IMR-90 (cell line): ENCODE measurements around the gene HEPACAM. TPM values are rescaled to one million over a fixed set of nuclear protein-coding genes. Genes with fewer than 3 reads are reported as not detected.

Experiments used
- ATAC-seq: fragments of 200-7000 bp; cut with Tn5 transposase; 2 replicates; pipeline ENCODE4 v1.9.1; 2020; ENCODE audit warnings: low read depth, mild to moderate bottlenecking, moderate library complexity
- BruUV-seq: library from RNA; stranded (reverse); fragments of 400-500 nt; replicated peaks from 2 replicates; lab custom pipeline; 2021; lab: Mats Ljungman, UMichigan
- CTCF ChIA-PET: fragments of 300-600 bp; formaldehyde crosslinking; extraction: SDS; loops from one replicate; lab custom pipeline; 2021; ENCODE audit warnings: antibody characterized with exemption; lab: Yijun Ruan, JAX
- POLR2A ChIA-PET: fragments of 300-600 bp; sonication (Branson Sonifier 250); formaldehyde crosslinking; loops from one replicate; lab custom pipeline; 2022; ENCODE audit warnings: antibody characterized with exemption; ENCODE audit not compliant: unreplicated experiment; lab: Charles Lee
- DNase-seq: peaks from one replicate; pipeline ENCODE4 v3.0.0; 2013
- H2AFZ ChIP-seq: replicated peaks from 2 replicates; pipeline ENCODE3; 2013; ENCODE audit warnings: low read length, mild to moderate bottlenecking; ENCODE audit not compliant: poor library complexity
- H2AK5ac ChIP-seq: 2 replicates; pipeline ENCODE4 v1.6.1; 2013; ENCODE audit warnings: low read depth, low read length, inconsistent platforms
- H2AK9ac ChIP-seq: replicated peaks from 2 replicates; pipeline ENCODE3; 2013; ENCODE audit warnings: mild to moderate bottlenecking, low read depth, low read length, moderate library complexity; ENCODE audit not compliant: poor library complexity
- H2BK120ac ChIP-seq: 2 replicates; pipeline ENCODE4 v1.6.1; 2013; ENCODE audit warnings: low read depth, low read length, inconsistent platforms
- H2BK15ac ChIP-seq: 3 replicates; pipeline ENCODE4 v1.6.1; 2013; ENCODE audit warnings: low read depth, low read length, inconsistent platforms
- H2BK20ac ChIP-seq: 2 replicates; pipeline ENCODE4 v1.6.1; 2013; ENCODE audit warnings: low read depth, mild to moderate bottlenecking, inconsistent platforms, low read length, moderate library complexity
- H2BK5ac ChIP-seq: 2 replicates; pipeline ENCODE4 v1.6.1; 2013; ENCODE audit warnings: mild to moderate bottlenecking, low read depth, low read length, inconsistent platforms; ENCODE audit not compliant: poor library complexity, severe bottlenecking
- H3K14ac ChIP-seq: replicated peaks from 2 replicates; pipeline ENCODE4 v1.6.1; 2013; ENCODE audit warnings: low read depth, low read length, inconsistent platforms
- H3K18ac ChIP-seq: 2 replicates; pipeline ENCODE4 v1.6.1; 2013; ENCODE audit warnings: low read depth, low read length, control low read depth
- H3K23ac ChIP-seq: 2 replicates; pipeline ENCODE4 v1.6.1; 2013; ENCODE audit warnings: low read depth, low read length, inconsistent platforms
- H3K27ac ChIP-seq: 2 replicates; pipeline ENCODE4 v1.5.1; 2013; ENCODE audit warnings: mild to moderate bottlenecking, control low read depth, low read length; ENCODE audit not compliant: insufficient read depth
- H3K27me3 ChIP-seq: 2 replicates; pipeline ENCODE4 v1.6.1; 2013; ENCODE audit warnings: low read length; ENCODE audit not compliant: control insufficient read depth, insufficient read depth
- H3K36me3 ChIP-seq: 2 replicates; pipeline ENCODE4 v1.6.1; 2013; ENCODE audit warnings: low read length, mixed read lengths; ENCODE audit not compliant: control insufficient read depth, insufficient read depth
- H3K4ac ChIP-seq: 2 replicates; pipeline ENCODE4 v1.6.1; 2013; ENCODE audit warnings: low read depth, low read length, inconsistent platforms
- H3K4me1 ChIP-seq: 2 replicates; pipeline ENCODE4 v1.6.1; 2013; ENCODE audit warnings: low read length, mixed read lengths; ENCODE audit not compliant: control insufficient read depth, insufficient read depth
- H3K4me2 ChIP-seq: 2 replicates; pipeline ENCODE4 v1.6.1; 2013; ENCODE audit warnings: low read depth, mild to moderate bottlenecking, control low read depth, low read length, moderate library complexity
- H3K4me3 ChIP-seq: 2 replicates; pipeline ENCODE4 v1.5.1; 2013; ENCODE audit warnings: low read depth, mild to moderate bottlenecking, control low read depth, low read length, moderate library complexity; ENCODE audit not compliant: insufficient read depth
- H3K56ac ChIP-seq: 2 replicates; pipeline ENCODE4 v1.6.1; 2013; ENCODE audit warnings: low read length, inconsistent platforms; ENCODE audit not compliant: insufficient read depth; ENCODE audit errors: extremely low read depth
- H3K79me1 ChIP-seq, 2 experiments: 2 replicates each; pipeline ENCODE4 v1.6.1; 2013; ENCODE audit warnings: low read length in 2 of 2, inconsistent platforms in 1 of 2, low read depth in 1 of 2
- H3K9ac ChIP-seq: 2 replicates; pipeline ENCODE4 v1.6.1; 2013; ENCODE audit warnings: low read depth, low read length, control low read depth
- H3K9me1 ChIP-seq: 2 replicates; pipeline ENCODE4 v1.6.1; 2013; ENCODE audit warnings: low read length, inconsistent platforms; ENCODE audit not compliant: insufficient read depth
- H3K9me3 ChIP-seq: 2 replicates; pipeline ENCODE4 v1.6.1; 2013; ENCODE audit warnings: low read length; ENCODE audit not compliant: control insufficient read depth, insufficient read depth
- H4K20me1 ChIP-seq: 2 replicates; pipeline ENCODE4 v1.6.1; 2013; ENCODE audit warnings: low read length, inconsistent platforms; ENCODE audit not compliant: insufficient read depth
- H4K5ac ChIP-seq: 2 replicates; pipeline ENCODE4 v1.6.1; 2013; ENCODE audit warnings: mild to moderate bottlenecking, low read depth, low read length, control low read depth
- H4K8ac ChIP-seq, 2 experiments: 2 replicates each; pipeline ENCODE4 v1.6.1; 2013; ENCODE audit warnings: low read depth in 2 of 2, low read length in 2 of 2, control low read depth in 1 of 2, inconsistent platforms in 1 of 2
- H4K91ac ChIP-seq: 2 replicates; pipeline ENCODE4 v1.6.1; 2013; ENCODE audit warnings: low read depth, low read length, inconsistent platforms; ENCODE audit not compliant: insufficient read depth
- CHD1 ChIP-seq: IDR thresholded peaks from 2 replicates; pipeline ENCODE4 v1.6.1; 2012; ENCODE audit warnings: low read depth, low read length, improper control_type of control experiment
- FOS ChIP-seq: fragments of 150-350 bp; IDR thresholded peaks from 2 replicates; pipeline ENCODE4 v1.6.1; 2016; ENCODE audit warnings: low read depth, low read length
- NFE2L2 ChIP-seq: fragments of 150-350 bp; IDR thresholded peaks from 2 replicates; pipeline ENCODE4 v1.6.1; 2016; ENCODE audit warnings: low read depth, mild to moderate bottlenecking, low read length
- RAD21 ChIP-seq: IDR thresholded peaks from 2 replicates; pipeline ENCODE4 v1.6.1; 2012; ENCODE audit warnings: low read length, improper control_type of control experiment
- RFX5 ChIP-seq: IDR thresholded peaks from 2 replicates; pipeline ENCODE4 v1.8.0; 2012; ENCODE audit warnings: low read depth, mild to moderate bottlenecking, low read length, moderate library complexity
- WGBS, 2 experiments: methylation state at CpG; one replicate each; pipeline versions ENCODE4 v1.1.5 to v1.1.7; 2013; ENCODE audit warnings: missing lambda C conversion rate in 2 of 2; ENCODE audit not compliant: insufficient read length in 1 of 2; ENCODE audit errors: extremely low coverage in 2 of 2; 5-methylcytosine and 5-hydroxymethylcytosine counted together
- dilution Hi-C: fragments of 300-500 bp; cut with HindIII; formaldehyde crosslinking; loops from one replicate; pipeline ENCODE4 v1.14.3; 2018; ENCODE audit warnings: low sequenced_read_pairs; ENCODE audit not compliant: unreplicated experiment
- in situ Hi-C: fragments of 300-500 bp; cut with MboI; formaldehyde crosslinking; loops from 3 replicates; pipeline ENCODE4 v1.14.3; 2019; ENCODE audit warnings: low sequenced_read_pairs, inconsistent platforms, mixed read lengths
- intact Hi-C: fragments of 100-400 bp; cut with micrococcal nuclease; formaldehyde crosslinking; loops from 2 replicates; pipeline ENCODE4 v1.10.0; 2022
- polyA plus RNA-seq, 3 experiments: library from polyadenylated mRNA; depleted of rRNA; stranded (reverse); fragments of >200 nt; gene quantifications; 2 replicates each; pipeline ENCODE4 v1.2.3, GENCODE V29; 2012; ENCODE audit warnings: low replicate concordance in 1 of 3
- total RNA-seq: library from RNA; depleted of rRNA; stranded (reverse); fragments of >200 nt; gene quantifications from 2 replicates; pipeline ENCODE4 v1.2.3, GENCODE V29; 2012

HEPACAM gene
- total and polyA plus RNA-seq, 2 of the 4 experiments (the other 2 are of a cell fraction): 0.09 to 0.18 TPM

DNA sequence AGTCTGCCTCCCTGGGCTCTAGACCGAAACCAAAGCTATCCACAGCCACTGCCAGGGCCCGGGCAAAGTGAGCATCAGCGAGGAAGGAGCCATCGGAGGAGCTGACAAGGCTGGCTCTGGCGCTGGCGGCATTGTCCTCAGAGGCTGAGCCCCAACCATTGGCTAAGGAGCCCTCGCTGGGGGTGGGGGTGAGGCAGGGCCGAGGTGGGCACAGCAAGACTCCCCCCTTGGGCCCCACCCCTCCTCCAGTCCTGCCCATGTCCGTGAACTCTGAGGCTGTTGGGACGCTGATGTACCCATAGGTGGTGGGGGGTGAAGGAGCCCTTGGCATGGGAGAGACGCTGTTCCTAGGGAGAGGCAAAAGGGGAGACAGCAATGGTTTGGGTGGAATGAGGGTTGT, 49.4 kb downstream of the HEPACAM start:
- ATAC-seq: no peak
- BruUV-seq: no TSS peak
- Histone ChIP-seq H2AK9ac (no peak overlapping the region), H3K14ac (no peak overlapping the region), H3K18ac (no peak overlapping the region), H3K4ac (no peak overlapping the region), H4K5ac (no peak overlapping the region), H3K36me3 (no peaks in the 10 kb centered on the region), H3K27me3 (no peaks in the 10 kb centered on the region), H3K9ac (no peak overlapping the region), H2BK5ac (no peak overlapping the region), H3K9me1 (peaks cover 3% of the 10 kb centered on the region; the same call in 1 of the 2 replicates), H4K8ac (no peak overlapping the region), H3K56ac (no peak overlapping the region), H2BK120ac (no peak overlapping the region), H4K20me1 (no peaks in the 10 kb centered on the region), H2AFZ (no peak overlapping the region), H3K27ac (no peak overlapping the region), H3K4me2 (no peak overlapping the region), H3K79me1 (no peaks in the 10 kb centered on the region), H2BK15ac (no peak overlapping the region), H3K4me3 (no peak overlapping the region), H3K23ac (no peak overlapping the region), H3K4me1 (no peaks in the 10 kb centered on the region; the same call in 1 of the 2 replicates), H2BK20ac (no peak overlapping the region), H3K9me3 (no peaks in the 10 kb centered on the region), H2AK5ac (no peak overlapping the region), H4K91ac (no peak overlapping the region)
- intact Hi-C loops (no loop called here), dilution Hi-C loops (no loop called here), in situ Hi-C loops (no loop called here)
- WGBS, 2 experiments: no CpG with 5 or more reads among the region's 11 CpGs
- POLR2A ChIA-PET: no interaction called here
- no peak for TF ChIP-seq RFX5
- TF ChIP-seq NFE2L2: no peak
- TF ChIP-seq CHD1: no peak
- no peak for TF ChIP-seq FOS
- TF ChIP-seq RAD21: no peak
- CTCF ChIA-PET: no interaction called here
- no peak for DNase-seq
